ENCODE results near the gene NAA50.
A peak's percentile ranks its signal among the peaks of the same experiment; 100 is the strongest.

GRCh38 chr3:113696658-113697499 lies 49.2 kb downstream of the NAA50 start:
- TF ChIP-seq FOXK2 (IDR thresholded peaks at IDR 0.05) (no peak), SUZ12 (IDR thresholded peaks at IDR 0.05) (no peak), BHLHE40 (IDR thresholded peaks at IDR 0.05; ENCODE audit: borderline replicate concordance) (no peak), HDGF (IDR thresholded peaks at IDR 0.05; ENCODE audit: borderline replicate concordance) (no peak), FOXM1 (IDR thresholded peaks at IDR 0.05; ENCODE audit: borderline replicate concordance) (no peak), NFRKB (IDR thresholded peaks at IDR 0.05) (no peak), FOXA1 (IDR thresholded peaks at IDR 0.05) (no peak), PKNOX1 (IDR thresholded peaks at IDR 0.05) (peak; percentile 100)

All from HEK293T (cell line).